Liver (tissue), 9 donors: ENCODE results near the gene PIAS4. TPM values are rescaled to one million over a fixed set of nuclear protein-coding genes. Genes with fewer than 3 reads are reported as not detected.

Source experiments
- DNase-seq: peaks from one replicate; pipeline ENCODE4 v3.0.0-alpha.2; 2017; ENCODE audit warnings: low spot score
- H3K27ac ChIP-seq, 2 donors: one replicate each; pipeline ENCODE4 v1.7.0; 2013; ENCODE audit warnings: inconsistent platforms in 2 of 2, low read length in 2 of 2, control low read depth in 1 of 2, low read depth in 1 of 2, mild to moderate bottlenecking in 1 of 2
- H3K27me3 ChIP-seq, 4 donors: one replicate each; pipeline versions ENCODE4 v1.6.1 to v1.7.0; 2013; ENCODE audit warnings: low read length in 3 of 4, inconsistent platforms in 1 of 4, mild to moderate bottlenecking in 1 of 4, moderate library complexity in 1 of 4; ENCODE audit not compliant: control insufficient read depth in 4 of 4, insufficient read depth in 4 of 4
- H3K36me3 ChIP-seq, 4 donors: one replicate each; pipeline versions ENCODE4 v1.6.1 to v1.7.0; 2013; ENCODE audit warnings: low read length in 3 of 4, mild to moderate bottlenecking in 3 of 4, low read depth in 1 of 4, moderate library complexity in 1 of 4; ENCODE audit not compliant: control insufficient read depth in 4 of 4, insufficient read depth in 3 of 4
- H3K4me1 ChIP-seq, 4 donors: one replicate each; pipeline versions ENCODE4 v1.6.1 to v1.7.0; 2013; ENCODE audit warnings: low read length in 3 of 4, mild to moderate bottlenecking in 3 of 4, moderate library complexity in 1 of 4; ENCODE audit not compliant: control insufficient read depth in 4 of 4, insufficient read depth in 4 of 4
- H3K4me3 ChIP-seq, 3 donors: one replicate each; pipeline versions ENCODE4 v1.6.1 to v1.7.0; 2013; ENCODE audit warnings: low read length in 3 of 3, control low read depth in 1 of 3, low read depth in 1 of 3, mild to moderate bottlenecking in 1 of 3
- H3K9ac ChIP-seq, 2 donors: one replicate each; pipeline ENCODE4 v1.7.0; 2013; ENCODE audit warnings: low read length in 2 of 2, mild to moderate bottlenecking in 2 of 2, moderate library complexity in 2 of 2, control low read depth in 1 of 2, low read depth in 1 of 2
- H3K9me3 ChIP-seq, 4 donors: one replicate each; pipeline versions ENCODE4 v1.6.1 to v1.7.0; 2013; ENCODE audit warnings: low read length in 3 of 4; ENCODE audit not compliant: control insufficient read depth in 4 of 4
- CTCF ChIP-seq: fragments of 150-350 bp; IDR thresholded peaks from 2 replicates; pipeline ENCODE4 v1.5.1; 2017; ENCODE audit warnings: improper control_type of control experiment, low read depth, low read length; ENCODE audit not compliant: missing input control
- EGR1 ChIP-seq, 2 donors: IDR thresholded peaks; 2 replicates each; pipeline ENCODE4 v1.6.1; 2016 to 2018; ENCODE audit warnings: antibody characterized with exemption in 2 of 2, low read depth in 2 of 2
- FOXA1 ChIP-seq: IDR thresholded peaks from 2 replicates; pipeline ENCODE4 v1.6.1; 2016; ENCODE audit warnings: antibody characterized with exemption
- FOXA2 ChIP-seq: IDR thresholded peaks from 2 replicates; pipeline ENCODE4 v1.6.1; 2016; ENCODE audit warnings: antibody characterized with exemption
- GABPA ChIP-seq, 2 donors: IDR thresholded peaks in 1 of 2; conservative IDR thresholded peaks in 1 of 2; 2 replicates each; pipeline ENCODE4 v1.6.1; 2016; ENCODE audit warnings: antibody characterized with exemption in 2 of 2, mild to moderate bottlenecking in 1 of 2, moderate library complexity in 1 of 2
- NR2F2 ChIP-seq: IDR thresholded peaks from 2 replicates; pipeline ENCODE4 v1.6.1; 2016; ENCODE audit warnings: antibody characterized with exemption
- REST ChIP-seq: IDR thresholded peaks from 2 replicates; pipeline ENCODE4 v1.6.1; 2016; ENCODE audit warnings: antibody characterized with exemption, mild to moderate bottlenecking
- RXRA ChIP-seq, 2 donors: IDR thresholded peaks; 2 replicates each; pipeline ENCODE4 v1.6.1; 2017 to 2018; ENCODE audit warnings: antibody characterized with exemption in 2 of 2, mild to moderate bottlenecking in 1 of 2
- SP1 ChIP-seq: IDR thresholded peaks from 2 replicates; pipeline ENCODE4 v1.6.1; 2018; ENCODE audit warnings: antibody characterized with exemption, mild to moderate bottlenecking
- ZBTB33 ChIP-seq: IDR thresholded peaks from 2 replicates; pipeline ENCODE4 v1.6.1; 2016; ENCODE audit warnings: antibody characterized with exemption
- WGBS: extraction: QIAGEN DNeasy Blood & Tissue Kit; methylation state at CpG from one replicate; pipeline ENCODE4 v1.1.7; 2013; 5-methylcytosine and 5-hydroxymethylcytosine counted together
- polyA plus RNA-seq, 2 donors: library from polyadenylated mRNA; stranded (reverse) in 1 of 2; unstranded in 1 of 2; fragments of 200-250 nt in 1 of 2; fragments of >200 nt in 1 of 2; fragmentation: Nextera tagmentation in 1 of 2; extraction: Ambion mirVana in 1 of 2; gene quantifications; one replicate each; pipeline versions ENCODE4 v1.2.1 to v1.2.3, GENCODE V29; 2013 to 2015
- total RNA-seq, 2 donors: library from RNA; depleted of rRNA; stranded (reverse); fragments of >200 nt; gene quantifications; one replicate each; pipeline ENCODE4 v1.2.3, GENCODE V29; 2014
- donor health status: healthy.
- donor health status: healthy.
- donor health status: healthy.
- donor health status: healthy.
- donor health status: healthy.

Gene PIAS4
- total and polyA plus RNA-seq, 4 donors: 5.6 to 14.1 (median 10.6) TPM

- Histone ChIP-seq H3K9me3 (no peaks in the 10 kb centered on the region), H3K27ac (peak within 1 kb of the TSS; percentile 90 to 93), H3K4me1 (peaks cover 18 to 31% (median 24%) of the 10 kb centered on the region in 4 donors), H3K27me3 (no peaks in the 10 kb centered on the region), H3K9ac (peak within 1 kb of the TSS in 1 of 2 donors; percentile 31), H3K4me3 (peak within 1 kb of the TSS; percentile 72 to 99 (median 75)), H3K36me3 (peaks cover 0 to 4% (median 0%) of the 10 kb centered on the region in 4 donors)
- under 1% methylated on average over 85 of the region's 85 CpGs for WGBS
- DNase-seq: peak; percentile 90
- TF ChIP-seq SP1: no peak
- no peak for TF ChIP-seq FOXA1
- no peak for TF ChIP-seq NR2F2
Observed at GRCh38 chr19:4066682-4067395, 59.3 kb downstream of the PIAS4 start, which contains the start of gene ZBTB7A. Gene ZBTB7A, minus strand, starts transcription at chr19:4066899. Its CDS starts 11,667 bp downstream, at chr19:4055232.

- peak overlapping the region in 1 of 2 donors; percentile 31 for H3K9ac ChIP-seq
- WGBS: 1% methylated on average over 58 of the region's 58 CpGs
- H3K36me3 ChIP-seq: peaks cover 0 to 4% (median 0%) of the 10 kb centered on the region in 4 donors
- H3K27me3 ChIP-seq: no peaks in the 10 kb centered on the region
- H3K4me1 ChIP-seq: peaks cover 11 to 24% (median 17%) of the 10 kb centered on the region in 4 donors
- peak overlapping the region in 2 of 3 donors; percentile 68 to 99 for H3K4me3 ChIP-seq
- TF ChIP-seq REST (no peak), SP1 (no peak)
- DNase-seq: no peak
- peak overlapping the region; percentile 83 to 93 for H3K27ac ChIP-seq
- no peaks in the 10 kb centered on the region for H3K9me3 ChIP-seq
Observed at GRCh38 chr19:4067396-4068046, 60.0 kb downstream of the PIAS4 start.

GRCh38 chr19:4068047-4068966 lies 60.8 kb downstream of the PIAS4 start:
- no peaks in the 10 kb centered on the region for H3K9me3 ChIP-seq
- peaks cover 4 to 16% (median 9%) of the 10 kb centered on the region in 4 donors for H3K4me1 ChIP-seq
- H3K9ac ChIP-seq: peak overlapping the region in 1 of 2 donors; percentile 28
- no peaks in the 10 kb centered on the region for H3K27me3 ChIP-seq
- peak; percentile 55 for DNase-seq
- 35% methylated on average over 31 of the region's 31 CpGs for WGBS
- peak overlapping the region in 1 of 3 donors; percentile 99 for H3K4me3 ChIP-seq
- H3K27ac ChIP-seq: peak overlapping the region; percentile 83 to 93
- TF ChIP-seq GABPA (IDR thresholded peaks at IDR 0.05 in 1 of 2, conservative IDR thresholded peaks at IDR 0.05 in 1 of 2): no peak
- TF ChIP-seq FOXA1: no peak
- TF ChIP-seq RXRA (IDR thresholded peaks at IDR 0.05): no peak
- no peak for TF ChIP-seq CTCF
- no peak for TF ChIP-seq ZBTB33
- no peak for TF ChIP-seq EGR1 (IDR thresholded peaks at IDR 0.05; ENCODE audit: low read depth in 2 of 2)
- no peak for TF ChIP-seq FOXA2
- no peaks in the 10 kb centered on the region for H3K36me3 ChIP-seq
